Stimulated activated CD4-positive, alpha-beta T cell treated with anti-CD3 and anti-CD28 coated beads, Interleukin-4, amount 100 ng/mL, for 1 hour (primary cell): Measurements from ENCODE around the gene APEH.
A peak's percentile ranks its signal among the peaks of the same experiment; 100 is the strongest.
"Not testable (repeated sequence)": the region's sequence is repeated elsewhere in the genome, so short reads cannot be mapped to it uniquely, and the experiment has no call there.

Source experiments
- DNase-seq: peaks from one replicate; pipeline ENCODE4 v3.0.0-alpha.2; 2020

The APEH gene

DNA sequence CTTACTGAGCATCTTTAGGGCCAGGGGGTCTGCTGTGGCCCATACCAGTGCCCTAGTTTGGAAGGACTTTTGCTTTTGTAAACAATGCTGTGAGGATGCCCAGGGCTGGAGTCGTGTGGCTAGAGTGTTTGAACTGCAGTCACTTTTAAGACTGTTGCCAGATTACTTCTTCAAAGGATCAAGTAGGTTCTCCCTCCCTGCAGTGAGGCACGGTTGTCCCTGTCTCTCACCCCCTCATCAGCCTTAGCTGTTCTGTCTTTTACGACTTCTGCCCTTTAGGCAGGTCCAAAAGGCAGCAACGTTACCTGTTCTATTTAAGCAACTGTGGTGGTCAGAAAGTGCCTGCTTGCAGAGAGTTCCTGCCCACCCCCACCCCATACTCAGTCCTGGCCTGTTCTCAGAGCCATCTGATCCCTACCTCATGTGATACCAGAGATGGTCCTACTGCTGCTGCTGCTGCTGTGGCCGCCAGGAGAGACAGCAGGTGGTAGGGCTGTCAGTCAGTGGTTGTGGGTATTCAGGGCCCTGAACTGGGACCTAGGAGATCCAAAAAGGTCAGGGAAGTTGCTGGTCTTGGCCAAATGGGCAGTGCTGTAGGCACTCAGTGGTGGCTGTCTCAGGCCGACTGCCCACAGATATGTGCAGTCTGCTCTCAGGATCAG, 20.4 kb downstream of the APEH start:
- not testable (repeated sequence) for DNase-seq

DNA sequence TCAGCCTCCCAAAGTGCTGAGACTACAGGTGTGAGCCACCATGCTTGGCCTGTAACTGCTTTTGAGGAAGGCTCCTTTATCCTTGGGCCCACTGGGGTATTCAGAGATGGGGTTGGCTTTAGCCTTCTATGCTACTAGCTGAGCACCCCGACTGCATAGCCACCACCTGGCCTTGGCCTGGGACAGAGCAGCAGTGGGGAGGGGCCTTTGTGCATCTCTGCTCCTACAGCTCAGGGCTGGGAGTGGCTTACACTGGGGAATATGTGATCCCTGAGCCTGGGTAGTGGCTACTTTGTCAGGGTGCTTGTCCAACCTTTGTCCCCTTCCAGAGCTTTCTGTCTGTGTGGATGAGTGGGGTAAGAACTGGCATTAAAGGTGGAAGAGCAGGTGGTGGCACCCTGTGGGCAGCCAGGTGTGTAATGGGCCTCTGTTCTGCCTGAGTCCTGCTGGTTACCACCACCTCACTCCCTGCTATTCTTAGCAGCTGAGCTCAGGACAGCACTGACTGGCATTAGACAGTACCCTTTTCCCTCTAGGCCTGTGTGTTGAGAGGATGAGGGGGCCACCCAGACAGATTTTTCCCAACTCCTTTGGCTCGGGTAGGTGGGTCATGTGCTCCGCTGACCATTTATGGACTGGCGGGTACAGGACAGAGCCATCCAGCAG, 21.3 kb downstream of the APEH start:
- not testable (repeated sequence) for DNase-seq

GRCh38 chr3:49699281-49699979, 25.3 kb downstream of the APEH start:
- no peak for DNase-seq

DNA sequence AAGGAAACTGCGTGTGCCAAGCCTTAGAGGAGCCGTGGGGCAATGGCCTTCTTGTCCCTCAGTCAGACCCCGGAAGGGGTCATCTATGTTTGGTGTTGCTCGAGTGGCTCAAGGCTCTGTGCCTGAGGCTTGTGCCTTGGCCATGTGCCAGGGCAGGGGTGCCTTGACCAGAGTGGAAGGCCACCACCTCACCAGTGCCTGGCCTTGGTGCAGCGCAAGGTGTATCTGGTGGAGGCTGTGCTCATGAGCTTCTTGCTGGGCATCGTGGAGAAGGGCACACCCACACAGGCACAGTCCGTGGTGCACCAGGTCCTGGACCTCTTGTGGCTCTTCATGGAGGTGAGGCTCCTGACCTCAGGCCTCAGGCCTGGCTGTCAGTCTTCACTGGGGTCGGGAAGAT, 25.9 kb downstream of the APEH start:
- no peak for DNase-seq

DNA sequence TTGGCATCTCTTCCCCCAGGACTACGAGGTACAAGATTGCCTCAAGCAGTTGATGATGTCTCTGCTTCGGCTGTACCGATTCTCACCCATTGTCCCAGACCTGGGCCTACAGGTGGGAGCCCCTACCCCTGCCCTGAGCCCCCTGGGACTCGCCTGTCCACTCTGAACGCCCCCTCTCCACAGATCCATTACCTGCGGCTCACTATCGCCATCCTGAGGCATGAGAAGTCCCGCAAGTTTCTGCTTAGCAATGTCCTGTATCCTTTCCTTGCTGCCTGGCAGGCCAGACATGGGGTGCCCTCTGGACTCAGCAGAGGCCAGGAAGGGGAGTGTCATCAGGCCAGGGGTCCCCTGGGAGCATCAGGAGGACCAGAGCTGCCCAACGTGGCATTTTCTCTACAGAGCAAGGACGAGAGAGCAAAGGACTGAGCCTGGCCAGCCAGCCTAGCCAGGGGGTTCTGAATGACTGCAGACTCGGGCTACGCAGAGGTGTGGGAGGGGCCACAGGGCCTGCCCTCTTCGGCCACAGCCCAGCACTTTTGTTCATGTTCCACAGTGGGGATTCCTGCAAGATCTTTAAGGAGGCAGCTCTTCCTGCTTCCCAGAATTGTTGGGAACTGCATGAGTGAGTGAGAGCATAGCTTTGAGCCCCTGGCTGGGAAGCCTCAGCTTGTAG, 26.4 kb downstream of the APEH start:
- DNase-seq: no peak

DNA sequence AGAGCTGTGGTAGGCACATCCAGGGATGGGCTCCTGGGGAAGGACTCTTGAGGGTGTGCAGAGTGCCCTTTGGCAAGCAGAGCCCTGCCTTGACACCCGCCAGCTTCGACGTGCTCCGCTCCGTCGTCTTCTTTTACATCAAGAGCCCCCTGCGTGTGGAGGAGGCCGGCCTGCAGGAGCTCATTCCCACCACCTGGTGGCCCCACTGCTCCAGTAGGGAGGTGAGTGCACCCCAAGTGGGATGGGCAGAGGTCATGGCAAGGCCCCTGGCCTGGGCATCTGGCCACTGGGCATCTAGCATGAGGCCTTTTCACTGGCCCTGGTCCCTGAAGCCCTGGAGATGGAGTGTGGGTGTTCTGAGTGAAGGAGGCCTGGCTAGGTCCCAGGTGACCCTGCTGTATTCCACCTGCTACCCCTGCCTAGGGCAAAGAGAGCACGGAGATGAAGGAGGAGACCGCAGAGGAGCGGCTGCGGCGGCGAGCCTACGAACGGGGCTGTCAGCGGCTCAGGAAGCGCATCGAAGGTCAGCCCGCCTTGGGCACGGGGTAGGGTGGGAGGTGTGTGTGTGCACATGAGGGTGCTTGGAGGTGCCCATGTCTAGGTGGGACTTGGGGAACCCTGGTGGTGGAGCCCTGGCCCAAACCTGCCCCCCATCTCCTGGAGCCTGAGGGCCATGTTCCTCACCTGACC, 27.4 kb downstream of the APEH start:
- DNase-seq: no peak

DNA sequence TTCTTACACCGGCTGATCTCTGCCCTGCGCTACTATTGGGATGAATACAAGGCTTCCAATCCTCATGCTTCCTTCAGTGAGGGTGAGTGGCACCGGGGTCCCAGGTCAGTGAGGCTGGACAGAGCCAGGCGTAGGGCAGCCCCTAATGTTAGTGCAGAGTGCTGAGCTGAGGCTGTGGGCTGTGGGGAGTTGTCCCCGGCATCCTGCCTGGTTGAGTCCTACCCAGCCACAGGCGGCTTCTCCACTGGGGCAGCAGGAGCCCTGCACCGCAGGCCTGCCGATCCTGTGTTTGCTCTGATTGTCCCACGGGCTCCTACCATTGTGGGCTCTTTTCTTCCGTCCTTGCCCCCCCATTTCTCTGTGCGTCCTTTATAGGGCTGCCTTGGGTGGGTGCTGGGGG, 28.5 kb downstream of the APEH start:
- DNase-seq: no peak

DNA sequence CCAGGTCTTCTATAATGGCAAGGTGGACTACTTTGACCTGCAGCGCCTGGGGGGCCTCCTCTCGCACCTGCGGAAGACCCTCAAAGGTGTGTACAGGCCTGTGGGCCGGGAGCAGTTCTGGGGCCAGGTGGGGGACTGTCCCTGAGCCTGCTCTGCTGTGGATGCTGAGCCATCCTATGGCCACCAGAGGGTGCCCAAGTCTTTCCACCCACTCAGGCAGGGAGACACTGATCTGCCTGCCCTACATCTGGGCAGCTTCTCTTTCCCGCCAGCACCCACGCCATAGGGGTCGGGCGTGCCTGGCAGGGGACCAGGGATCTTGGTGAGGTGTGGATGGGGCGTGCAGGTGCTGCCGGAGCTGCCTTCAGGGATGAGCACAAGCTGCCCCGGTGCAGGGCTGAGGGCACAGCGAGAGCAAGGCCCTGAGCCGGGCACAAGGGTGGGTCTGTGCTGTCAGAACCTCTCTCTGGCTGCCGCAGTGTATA, 29.3 kb downstream of the APEH start:
- peak; percentile 61 for DNase-seq

- no peak for DNase-seq
Measured at GRCh38 chr3:49703956-49704355, 29.8 kb downstream of the APEH start.

GRCh38 chr3:49704629-49705028, 30.5 kb downstream of the APEH start:
- DNase-seq: no peak

- DNase-seq: no peak
Measured at GRCh38 chr3:49705390-49705960, 31.3 kb downstream of the APEH start.

DNA sequence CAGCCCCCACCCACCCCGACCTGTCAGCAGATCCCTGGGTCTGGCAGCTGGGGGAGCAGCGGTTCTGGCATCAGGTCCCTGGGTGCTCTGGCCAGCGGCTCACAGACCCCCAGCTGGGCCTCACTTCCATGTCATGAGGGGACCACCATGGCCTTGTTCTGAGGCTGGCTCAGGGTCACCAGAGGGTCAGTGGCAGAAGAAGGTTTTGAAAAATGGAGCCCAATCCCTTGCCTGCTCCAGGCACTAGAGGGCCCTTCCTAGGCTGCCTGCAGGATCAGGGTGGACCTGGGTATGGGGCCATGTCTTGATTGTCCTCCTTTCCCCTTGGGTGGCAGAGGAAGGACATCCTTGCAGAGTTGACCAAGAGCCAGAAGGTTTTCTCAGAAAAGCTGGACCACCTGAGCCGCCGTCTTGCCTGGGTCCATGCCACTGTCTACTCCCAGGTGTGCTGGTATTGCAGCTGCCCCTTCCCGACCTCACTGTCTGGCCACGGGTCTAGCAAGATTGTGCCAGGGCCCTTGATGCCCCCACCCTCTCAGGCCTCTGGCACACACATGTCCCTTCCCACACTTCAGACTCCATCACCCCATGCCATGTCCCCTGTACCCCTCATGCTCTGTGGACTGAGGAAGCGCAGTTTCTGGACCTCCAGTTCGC, 32.4 kb downstream of the APEH start:
- DNase-seq: no peak

GRCh38 chr3:49707113-49707480, 32.9 kb downstream of the APEH start:
- DNase-seq: no peak

GRCh38 chr3:49709852-49710251, 35.7 kb downstream of the APEH start:
- no peak for DNase-seq

DNA sequence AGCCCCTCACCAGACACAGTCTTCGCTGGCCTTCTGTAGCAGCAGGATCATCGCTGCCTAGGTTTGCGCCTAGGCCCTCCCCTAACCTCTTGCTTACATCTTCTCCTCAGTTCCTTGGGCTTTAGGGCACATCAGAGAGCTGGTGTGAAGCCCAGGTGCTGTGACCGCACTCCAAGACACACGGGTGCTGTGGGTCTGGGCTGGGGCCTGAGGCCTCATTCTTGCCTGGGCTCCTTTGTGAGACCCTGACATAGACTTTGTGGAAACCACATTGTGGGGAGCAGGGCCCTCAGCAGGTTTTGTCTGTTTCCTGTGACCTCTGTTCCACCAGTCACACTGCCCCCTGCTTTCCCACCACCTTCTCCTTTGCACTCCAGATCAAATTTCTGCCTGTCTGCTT, 37.3 kb downstream of the APEH start:
- no peak for DNase-seq

GRCh38 chr3:49712166-49712565, 38.0 kb downstream of the APEH start:
- no peak for DNase-seq

DNA sequence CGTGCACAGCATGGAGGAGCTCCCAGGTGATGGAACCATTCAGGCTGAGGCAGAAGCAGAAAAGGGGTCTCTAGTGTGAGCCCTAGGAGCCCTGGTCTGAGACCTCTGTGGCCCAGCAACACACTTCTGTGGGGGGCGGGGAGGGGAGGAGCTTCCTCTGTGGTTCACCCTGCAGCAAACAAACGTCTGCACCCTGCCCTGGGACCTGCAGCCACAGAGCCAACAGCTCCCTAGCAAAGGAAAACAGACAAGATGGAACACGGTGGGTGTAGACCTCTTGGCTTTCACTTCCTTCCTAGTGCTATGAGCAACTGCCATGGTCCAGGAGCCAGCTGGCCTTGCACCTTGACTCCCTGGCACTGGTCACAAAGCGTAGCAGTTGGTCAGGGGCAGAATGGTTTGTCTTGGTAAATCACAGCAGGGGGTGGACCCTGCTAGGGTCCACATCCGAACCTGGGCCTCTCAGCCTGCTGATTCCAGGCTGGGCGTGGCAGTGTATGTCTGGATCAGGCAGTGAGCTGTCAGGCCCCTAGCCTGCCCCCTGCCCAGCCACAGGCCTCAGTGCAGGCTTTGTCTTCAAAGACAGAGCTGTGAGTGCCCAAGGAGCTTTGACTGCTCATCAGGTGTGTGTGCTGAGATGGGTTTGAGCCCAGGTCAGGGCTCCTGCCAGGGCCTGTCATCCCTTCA, 38.6 kb downstream of the APEH start:
- DNase-seq: no peak

DNA sequence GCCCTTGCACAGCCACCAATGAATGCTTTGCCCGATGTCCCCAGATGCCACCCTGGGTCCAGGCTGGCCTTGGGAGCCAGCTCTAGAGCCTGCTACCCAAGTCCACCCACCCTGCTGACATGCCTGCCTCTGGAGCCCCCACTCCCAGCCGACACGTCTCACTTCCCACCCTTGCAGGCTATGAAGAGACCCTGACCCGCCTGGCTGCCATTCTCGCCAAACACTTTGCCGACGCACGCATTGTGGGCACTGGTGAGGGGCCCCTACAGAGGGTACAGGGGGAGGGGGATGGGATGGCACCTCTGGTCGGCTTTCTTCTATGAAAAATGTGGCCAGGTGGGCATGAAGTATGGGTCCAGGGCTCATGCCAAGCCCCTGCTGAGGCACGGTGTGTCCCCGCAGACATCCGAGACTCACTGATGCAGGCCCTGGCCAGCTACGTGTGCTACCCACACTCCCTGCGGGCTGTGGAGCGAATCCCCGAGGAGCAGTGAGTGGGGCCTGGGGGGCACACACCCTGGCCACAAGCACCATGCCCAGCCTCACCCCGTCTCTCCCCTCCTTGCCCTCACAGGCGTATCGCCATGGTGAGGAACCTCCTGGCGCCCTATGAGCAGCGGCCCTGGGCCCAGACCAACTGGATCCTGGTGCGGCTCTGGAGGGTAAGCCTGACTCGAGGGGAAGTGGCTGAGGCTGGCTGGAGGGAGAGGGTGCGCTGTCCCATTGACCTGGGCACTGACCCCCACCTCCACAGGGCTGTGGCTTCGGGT, 39.4 kb downstream of the APEH start:
- DNase-seq: no peak

- no peak for DNase-seq
Measured at GRCh38 chr3:49714728-49715550, 40.8 kb downstream of the APEH start.
